ENCODE results near the gene DUSP10. TPM values are rescaled to one million over a fixed set of nuclear protein-coding genes. Genes with fewer than 3 reads are reported as not detected.
A peak's percentile ranks its signal among the peaks of the same experiment; 100 is the strongest.

DUSP10 gene
- total RNA-seq, 2 donors from 2014 or later, result 5.4 to 12.2 TPM

DNA sequence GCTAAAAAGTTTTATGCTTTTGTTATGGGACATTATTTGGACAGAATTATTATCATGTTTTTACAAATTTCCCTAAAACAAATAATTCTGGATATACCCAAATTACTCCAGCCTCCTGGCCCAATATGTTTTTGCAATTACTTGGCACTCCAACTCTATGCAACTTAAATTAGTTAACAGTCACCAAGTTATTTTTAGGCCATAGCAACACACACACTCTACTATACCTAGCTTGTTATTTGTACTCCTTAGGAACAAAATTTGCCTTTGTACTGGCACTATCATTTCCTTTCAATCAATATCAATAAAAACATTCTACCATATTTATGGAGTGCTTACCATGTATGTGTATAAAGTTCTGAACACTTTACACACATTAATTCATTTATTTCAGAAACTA, 7.7 kb downstream of the DUSP10 start:
- ATAC-seq, result peak; percentile 27
- intact Hi-C loops (cut with DNase I), result no loop called here
- no peak overlapping the region for H3K4me3 ChIP-seq
- no peaks in the 10 kb centered on the region for H3K27me3 ChIP-seq
- TF ChIP-seq POLR2A (IDR thresholded peaks at IDR 0.05), result no peak
- TF ChIP-seq, protein P1, sequence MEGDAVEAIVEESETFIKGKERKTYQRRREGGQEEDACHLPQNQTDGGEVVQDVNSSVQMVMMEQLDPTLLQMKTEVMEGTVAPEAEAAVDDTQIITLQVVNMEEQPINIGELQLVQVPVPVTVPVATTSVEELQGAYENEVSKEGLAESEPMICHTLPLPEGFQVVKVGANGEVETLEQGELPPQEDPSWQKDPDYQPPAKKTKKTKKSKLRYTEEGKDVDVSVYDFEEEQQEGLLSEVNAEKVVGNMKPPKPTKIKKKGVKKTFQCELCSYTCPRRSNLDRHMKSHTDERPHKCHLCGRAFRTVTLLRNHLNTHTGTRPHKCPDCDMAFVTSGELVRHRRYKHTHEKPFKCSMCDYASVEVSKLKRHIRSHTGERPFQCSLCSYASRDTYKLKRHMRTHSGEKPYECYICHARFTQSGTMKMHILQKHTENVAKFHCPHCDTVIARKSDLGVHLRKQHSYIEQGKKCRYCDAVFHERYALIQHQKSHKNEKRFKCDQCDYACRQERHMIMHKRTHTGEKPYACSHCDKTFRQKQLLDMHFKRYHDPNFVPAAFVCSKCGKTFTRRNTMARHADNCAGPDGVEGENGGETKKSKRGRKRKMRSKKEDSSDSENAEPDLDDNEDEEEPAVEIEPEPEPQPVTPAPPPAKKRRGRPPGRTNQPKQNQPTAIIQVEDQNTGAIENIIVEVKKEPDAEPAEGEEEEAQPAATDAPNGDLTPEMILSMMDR (IDR thresholded peaks at IDR 0.05), result no peak
- H3K4me1 ChIP-seq, result peaks cover 68% of the 10 kb centered on the region
- DNase-seq, result no peak
- no peaks in the 10 kb centered on the region for H3K36me3 ChIP-seq (replicated peaks in 1 of 2; ENCODE audit: insufficient read depth in 1 of 2, low read depth in 2 of 2)
- no peaks in the 10 kb centered on the region for H3K9me3 ChIP-seq
- no peak overlapping the region for H3K27ac ChIP-seq

DNA sequence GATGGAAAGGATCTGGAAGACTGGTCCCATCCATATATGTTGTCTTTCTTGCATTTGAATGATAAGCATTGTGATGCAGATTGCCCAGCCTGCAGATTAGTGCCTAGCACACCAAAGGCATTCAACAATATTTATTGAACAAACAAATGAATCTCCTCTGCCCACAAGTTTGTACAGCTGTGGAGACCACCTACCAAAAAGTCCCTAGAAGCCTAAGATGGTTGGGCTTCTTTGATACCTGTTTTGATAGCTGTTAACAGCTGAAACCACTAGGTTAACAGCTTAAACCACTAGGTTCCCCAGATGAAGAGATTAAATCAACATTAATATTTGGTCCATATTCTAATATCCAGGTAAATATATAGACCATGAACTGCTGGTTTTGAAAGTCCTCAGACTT, 9.8 kb downstream of the DUSP10 start:
- Histone ChIP-seq H3K27ac (no peak overlapping the region), H3K36me3 (replicated peaks in 1 of 2; ENCODE audit: insufficient read depth in 1 of 2, low read depth in 2 of 2) (no peaks in the 10 kb centered on the region), H3K4me3 (no peak overlapping the region), H3K4me1 (peaks cover 61% of the 10 kb centered on the region), H3K27me3 (no peaks in the 10 kb centered on the region), H3K9me3 (no peaks in the 10 kb centered on the region)
- no peak for TF ChIP-seq POLR2A (IDR thresholded peaks at IDR 0.05)
- TF ChIP-seq, protein P1 (IDR thresholded peaks at IDR 0.05), result no peak
- DNase-seq (no peak), ATAC-seq (no peak)
- intact Hi-C loops (cut with DNase I), result no loop called here

DNA sequence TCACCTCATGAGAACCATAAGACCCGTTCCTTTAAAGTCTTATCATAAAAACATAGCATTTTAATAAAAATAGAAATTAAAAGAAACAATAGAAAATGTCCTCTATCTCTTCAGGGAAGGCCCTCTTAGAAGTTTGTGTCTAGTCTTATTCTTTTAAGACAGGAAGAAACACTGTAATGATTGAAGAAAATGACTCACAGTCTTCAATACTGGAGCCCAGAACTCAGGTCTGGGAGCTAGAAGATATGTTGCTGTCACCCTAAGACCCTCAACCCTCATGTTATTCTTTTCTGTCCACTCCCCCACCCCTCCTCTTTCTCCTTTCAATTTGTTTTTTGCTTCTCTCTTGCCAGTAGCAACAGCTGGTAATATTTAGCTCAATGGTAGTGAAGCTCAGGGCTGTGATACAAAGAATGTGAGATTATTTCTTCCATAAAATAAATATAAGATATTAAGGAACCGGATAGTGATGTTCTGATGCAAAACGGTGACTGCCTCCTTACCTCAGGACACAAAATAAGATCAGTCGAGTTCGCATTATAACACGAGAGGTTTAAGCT, 12.0 kb downstream of the DUSP10 start:
- Histone ChIP-seq H3K9me3 (no peaks in the 10 kb centered on the region), H3K27ac (no peak overlapping the region), H3K27me3 (no peaks in the 10 kb centered on the region), H3K36me3 (replicated peaks in 1 of 2; ENCODE audit: insufficient read depth in 1 of 2, low read depth in 2 of 2) (no peaks in the 10 kb centered on the region), H3K4me1 (peaks cover 58% of the 10 kb centered on the region), H3K4me3 (no peak overlapping the region)
- intact Hi-C loops (cut with DNase I), result no loop called here
- TF ChIP-seq, protein P1 (IDR thresholded peaks at IDR 0.05), result no peak
- no peak for TF ChIP-seq POLR2A (IDR thresholded peaks at IDR 0.05)
- ATAC-seq (no peak), DNase-seq (no peak)
- 70 to 74% methylated on average over 6 of the region's 6 CpGs for WGBS, 2 donors

DNA sequence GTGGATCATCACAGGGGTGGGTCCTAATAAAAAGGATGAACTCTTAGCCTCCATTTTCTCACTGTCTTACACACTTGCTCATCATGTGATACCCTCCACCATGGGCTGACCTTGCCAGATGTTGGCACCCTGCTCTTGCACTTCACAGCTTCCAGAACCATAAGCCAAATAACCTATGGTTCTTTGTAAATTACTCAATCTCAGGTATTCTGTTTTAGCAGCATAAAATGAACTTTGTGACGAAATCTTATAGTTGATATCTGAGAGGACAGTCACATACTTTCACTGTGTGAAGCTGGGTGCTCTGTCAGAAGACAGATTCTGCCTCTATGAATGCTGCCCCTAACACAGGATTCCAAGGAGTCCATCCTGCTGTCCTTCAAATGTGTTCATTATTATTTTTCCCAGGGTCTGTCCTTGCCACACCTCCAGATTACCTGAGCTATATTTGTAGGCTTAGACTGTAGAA, 13.8 kb downstream of the DUSP10 start:
- TF ChIP-seq POLR2A (IDR thresholded peaks at IDR 0.05), result no peak
- TF ChIP-seq, protein P1 (IDR thresholded peaks at IDR 0.05), result no peak
- Histone ChIP-seq H3K36me3 (replicated peaks in 1 of 2; ENCODE audit: insufficient read depth in 1 of 2, low read depth in 2 of 2) (no peaks in the 10 kb centered on the region), H3K27ac (no peak overlapping the region), H3K4me3 (no peak overlapping the region), H3K9me3 (no peaks in the 10 kb centered on the region), H3K4me1 (peaks cover 52% of the 10 kb centered on the region), H3K27me3 (no peaks in the 10 kb centered on the region)
- 92% methylated on average over 1 of the region's 1 CpG for WGBS, 2 donors
- ATAC-seq (no peak), DNase-seq (no peak)
- intact Hi-C loops (cut with DNase I), result no loop called here

Measured in body of pancreas (tissue), 4 donors.